Kidney epithelial cell (primary cell): ENCODE data around the gene BCL2L13. TPM values are rescaled to one million over a fixed set of nuclear protein-coding genes. Genes with fewer than 3 reads are reported as not detected.
"Not testable (repeated sequence)": the region's sequence is repeated elsewhere in the genome, so short reads cannot be mapped to it uniquely, and the experiment has no call there.

Experiments
- DNase-seq: peaks from one replicate; pipeline ENCODE4 v3.0.0-alpha.2; 2010; ENCODE audit warnings: low read depth
- H3K27me3 ChIP-seq: 2 replicates; pipeline ENCODE4 v1.6.0; 2011; ENCODE audit warnings: low read length; ENCODE audit not compliant: control insufficient read depth, insufficient read depth
- H3K36me3 ChIP-seq: 2 replicates; pipeline ENCODE4 v1.5.1; 2011; ENCODE audit warnings: low read length; ENCODE audit not compliant: control insufficient read depth, insufficient read depth
- H3K4me3 ChIP-seq: 2 replicates; pipeline ENCODE4 v1.5.1; 2011; ENCODE audit warnings: low read depth, mild to moderate bottlenecking, control low read depth, low read length
- total RNA-seq: library from RNA; depleted of rRNA; stranded (reverse); fragments of >200 nt; gene quantifications from 2 replicates; pipeline ENCODE4 v1.2.3, GENCODE V29; 2015
- TF ChIP-seq, protein P1 (sequence below): IDR thresholded peaks from 2 replicates; pipeline ENCODE4 v1.5.1; 2011; ENCODE audit warnings: mild to moderate bottlenecking, moderate library complexity, low read length, control low read depth, inconsistent platforms; ENCODE audit not compliant: insufficient read depth, poor library complexity, severe bottlenecking

BCL2L13 gene
- total RNA-seq, 1 donor from 2014 or later, result 58.4 TPM

GRCh38 chr22:17648569-17648968 is 10.0 kb downstream of the BCL2L13 start:
- no peak overlapping the region for H3K4me3 ChIP-seq
- TF ChIP-seq, protein P1, sequence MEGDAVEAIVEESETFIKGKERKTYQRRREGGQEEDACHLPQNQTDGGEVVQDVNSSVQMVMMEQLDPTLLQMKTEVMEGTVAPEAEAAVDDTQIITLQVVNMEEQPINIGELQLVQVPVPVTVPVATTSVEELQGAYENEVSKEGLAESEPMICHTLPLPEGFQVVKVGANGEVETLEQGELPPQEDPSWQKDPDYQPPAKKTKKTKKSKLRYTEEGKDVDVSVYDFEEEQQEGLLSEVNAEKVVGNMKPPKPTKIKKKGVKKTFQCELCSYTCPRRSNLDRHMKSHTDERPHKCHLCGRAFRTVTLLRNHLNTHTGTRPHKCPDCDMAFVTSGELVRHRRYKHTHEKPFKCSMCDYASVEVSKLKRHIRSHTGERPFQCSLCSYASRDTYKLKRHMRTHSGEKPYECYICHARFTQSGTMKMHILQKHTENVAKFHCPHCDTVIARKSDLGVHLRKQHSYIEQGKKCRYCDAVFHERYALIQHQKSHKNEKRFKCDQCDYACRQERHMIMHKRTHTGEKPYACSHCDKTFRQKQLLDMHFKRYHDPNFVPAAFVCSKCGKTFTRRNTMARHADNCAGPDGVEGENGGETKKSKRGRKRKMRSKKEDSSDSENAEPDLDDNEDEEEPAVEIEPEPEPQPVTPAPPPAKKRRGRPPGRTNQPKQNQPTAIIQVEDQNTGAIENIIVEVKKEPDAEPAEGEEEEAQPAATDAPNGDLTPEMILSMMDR, result no peak
- no peak for DNase-seq
- H3K36me3 ChIP-seq, result no peaks in the 10 kb centered on the region
- H3K27me3 ChIP-seq, result no peaks in the 10 kb centered on the region

GRCh38 chr22:17655289-17655688 is 16.7 kb downstream of the BCL2L13 start:
- H3K36me3 ChIP-seq, result no peaks in the 10 kb centered on the region
- TF ChIP-seq, protein P1, result no peak
- H3K4me3 ChIP-seq, result no peak overlapping the region
- no peak for DNase-seq
- no peaks in the 10 kb centered on the region for H3K27me3 ChIP-seq

DNA sequence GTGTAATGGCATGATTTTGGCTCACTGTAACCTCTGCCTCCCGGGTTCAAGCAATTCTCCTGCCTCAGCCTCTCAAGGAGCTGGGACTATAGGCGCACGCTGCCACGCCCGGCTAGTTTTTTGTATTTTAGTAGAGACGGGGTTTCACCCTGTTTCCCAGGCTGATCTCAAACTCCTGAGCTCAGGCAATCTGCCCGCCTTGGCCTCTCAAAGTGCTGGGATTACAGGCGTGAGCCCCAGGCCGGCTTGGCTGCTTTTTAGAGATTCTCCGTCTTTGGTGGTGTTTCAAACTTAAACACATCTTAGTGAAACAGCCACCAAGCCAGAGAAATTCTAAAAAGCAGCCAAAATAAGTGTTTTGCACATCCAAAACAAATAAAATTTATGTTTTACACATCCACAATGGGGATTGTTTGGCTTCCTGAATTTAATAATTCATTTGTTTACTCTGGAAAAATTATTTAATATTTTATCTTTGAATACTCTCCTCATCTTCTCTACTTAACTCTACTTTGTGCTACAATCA is 18.4 kb downstream of the BCL2L13 start:
- Histone ChIP-seq H3K4me3 (no peak overlapping the region), H3K27me3 (no peaks in the 10 kb centered on the region), H3K36me3 (no peaks in the 10 kb centered on the region)
- TF ChIP-seq, protein P1, result no peak
- DNase-seq, result no peak

GRCh38 chr22:17664414-17665055 is 26.0 kb downstream of the BCL2L13 start:
- H3K4me3 ChIP-seq, result no peak overlapping the region
- H3K27me3 ChIP-seq, result no peaks in the 10 kb centered on the region

GRCh38 chr22:17665248-17665647 is 26.7 kb downstream of the BCL2L13 start:
- TF ChIP-seq, protein P1, result no peak
- Histone ChIP-seq H3K27me3 (no peaks in the 10 kb centered on the region), H3K36me3 (peaks cover 1% of the 10 kb centered on the region), H3K4me3 (no peak overlapping the region)
- no peak for DNase-seq

More at GRCh38 chr22:17664414-17665055, 26.0 kb downstream of the BCL2L13 start:
- TF ChIP-seq, protein P1, result no peak
- H3K36me3 ChIP-seq, result peaks cover 1% of the 10 kb centered on the region
- DNase-seq, result no peak

- peaks cover 1% of the 10 kb centered on the region for H3K36me3 ChIP-seq
- DNase-seq, result no peak
- TF ChIP-seq, protein P1, result no peak
- H3K27me3 ChIP-seq, result no peaks in the 10 kb centered on the region
- no peak overlapping the region for H3K4me3 ChIP-seq
Observed at GRCh38 chr22:17665854-17666253, 27.3 kb downstream of the BCL2L13 start.

DNA sequence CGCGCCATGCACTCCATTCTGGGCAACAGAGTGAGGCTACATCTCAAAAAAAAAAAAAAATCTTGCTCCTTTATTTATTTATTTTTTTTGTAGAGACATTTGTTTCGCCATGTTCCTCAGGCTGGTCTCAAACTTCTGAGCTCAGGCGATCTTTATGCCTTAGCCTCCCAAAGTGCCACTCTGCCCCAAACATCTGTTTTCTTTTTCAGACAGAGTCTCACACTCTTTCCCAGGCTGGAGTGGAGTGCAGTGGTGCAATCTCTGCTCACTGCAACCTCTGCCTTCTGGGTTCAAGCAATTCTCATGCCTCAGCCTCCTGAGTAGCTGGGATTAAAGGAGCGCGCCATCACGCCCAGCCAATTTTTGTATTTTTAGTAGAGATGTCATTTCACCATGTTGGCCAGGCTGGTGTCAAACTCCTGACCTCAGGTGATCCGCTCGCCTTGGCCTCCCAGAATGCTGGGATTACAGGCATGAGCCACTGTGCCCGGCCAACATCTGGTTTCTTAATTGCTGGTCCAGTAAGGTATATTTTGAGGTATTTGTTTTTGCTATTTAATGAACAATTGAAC is 33.0 kb downstream of the BCL2L13 start:
- not testable (repeated sequence) for H3K27me3 ChIP-seq, H3K4me3 ChIP-seq, H3K36me3 ChIP-seq, DNase-seq
